NCI-H1417 treated with DMSO at 0.1 percent for 48 hours (cell line): ENCODE measurements around the gene TWSG1.
"Not testable (repeated sequence)": the region's sequence is repeated elsewhere in the genome, so short reads cannot be mapped to it uniquely, and the experiment has no call there.

Experiments used
- DNase-seq: peaks from one replicate; lab custom pipeline; 2025; lab: John Stamatoyannopoulos, UW

The TWSG1 gene

GRCh38 chr18:9426753-9427152 lies 92.2 kb downstream of the TWSG1 start:
- no peak for DNase-seq

DNA sequence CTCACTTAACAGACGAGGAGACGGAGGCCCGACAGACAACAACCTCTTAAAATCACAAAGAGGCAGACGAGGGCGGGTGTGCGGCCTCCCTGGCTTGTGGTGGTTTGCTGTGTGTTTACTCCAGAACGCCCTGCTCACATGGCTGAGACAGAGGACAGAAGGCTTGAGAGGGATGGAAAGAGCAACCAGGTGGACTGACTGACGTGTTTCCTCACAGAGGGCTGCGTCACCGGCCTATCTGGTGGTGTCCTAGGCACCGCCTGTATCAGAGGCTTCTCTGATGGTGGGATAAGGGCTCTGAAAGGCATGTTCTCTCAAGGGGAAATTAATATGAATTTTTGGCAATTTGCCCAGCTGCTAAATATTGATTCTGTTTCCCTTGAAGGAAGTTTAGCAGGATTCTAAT lies 93.7 kb downstream of the TWSG1 start:
- no peak for DNase-seq

- DNase-seq: no peak
Measured at GRCh38 chr18:9428862-9429661, 94.5 kb downstream of the TWSG1 start.

DNA sequence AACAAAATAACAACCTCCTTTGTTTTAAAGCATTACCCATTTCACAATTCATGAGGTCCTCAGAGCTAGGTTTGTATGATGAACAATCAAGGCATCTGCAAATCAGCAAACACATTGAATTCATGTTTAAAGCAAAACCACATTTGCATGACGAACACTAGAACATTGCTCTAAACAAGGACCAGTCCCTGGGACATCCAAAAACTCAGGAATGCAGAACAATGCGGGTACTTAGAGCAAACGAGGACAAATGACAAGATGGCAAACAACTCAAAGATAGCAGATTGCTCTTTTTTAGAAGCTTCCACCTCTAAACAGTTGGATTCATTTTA lies 95.1 kb downstream of the TWSG1 start:
- DNase-seq: no peak

GRCh38 chr18:9430315-9430714 lies 95.7 kb downstream of the TWSG1 start:
- DNase-seq: not testable (repeated sequence)

DNA sequence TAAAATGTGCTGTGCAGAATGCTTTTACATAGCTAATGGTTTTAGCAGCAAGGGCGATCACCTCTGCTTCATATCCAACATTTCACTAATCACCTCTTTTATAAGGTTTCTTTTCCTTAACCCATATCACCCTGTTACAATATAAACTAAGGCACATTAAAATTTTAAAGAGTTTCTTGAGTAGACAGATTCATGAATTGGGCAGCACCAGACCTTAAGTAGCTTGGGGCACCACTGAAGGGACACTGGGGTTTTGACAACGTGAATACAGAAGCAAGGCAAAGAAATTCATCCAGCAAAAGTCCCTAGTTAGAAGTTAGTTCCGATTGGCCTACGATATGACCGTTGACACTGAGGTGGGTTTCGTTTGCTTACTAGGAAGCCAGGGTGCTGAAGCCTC lies 96.7 kb downstream of the TWSG1 start:
- no peak for DNase-seq

DNA sequence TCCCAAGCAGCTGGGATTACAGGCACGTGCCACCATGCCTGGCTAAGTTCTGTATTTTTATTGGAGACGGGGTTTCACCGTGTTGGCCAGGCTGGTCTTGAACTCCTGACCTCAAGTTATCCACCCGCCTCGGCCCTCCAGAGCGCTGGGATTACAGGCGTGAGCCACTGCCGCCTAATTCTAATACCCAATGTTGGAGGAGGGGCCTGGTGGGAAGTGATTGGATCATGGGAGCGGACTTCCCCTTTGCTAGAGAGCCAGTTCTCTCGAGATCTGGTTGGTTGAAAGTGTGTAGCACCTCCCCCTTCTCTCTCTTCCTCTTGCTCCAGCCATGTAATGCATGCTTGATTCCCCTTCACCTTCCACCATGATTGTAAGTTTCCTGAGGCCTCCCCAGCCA lies 98.5 kb downstream of the TWSG1 start:
- not testable (repeated sequence) for DNase-seq

GRCh38 chr18:9433671-9434121 lies 99.1 kb downstream of the TWSG1 start:
- DNase-seq: no peak

DNA sequence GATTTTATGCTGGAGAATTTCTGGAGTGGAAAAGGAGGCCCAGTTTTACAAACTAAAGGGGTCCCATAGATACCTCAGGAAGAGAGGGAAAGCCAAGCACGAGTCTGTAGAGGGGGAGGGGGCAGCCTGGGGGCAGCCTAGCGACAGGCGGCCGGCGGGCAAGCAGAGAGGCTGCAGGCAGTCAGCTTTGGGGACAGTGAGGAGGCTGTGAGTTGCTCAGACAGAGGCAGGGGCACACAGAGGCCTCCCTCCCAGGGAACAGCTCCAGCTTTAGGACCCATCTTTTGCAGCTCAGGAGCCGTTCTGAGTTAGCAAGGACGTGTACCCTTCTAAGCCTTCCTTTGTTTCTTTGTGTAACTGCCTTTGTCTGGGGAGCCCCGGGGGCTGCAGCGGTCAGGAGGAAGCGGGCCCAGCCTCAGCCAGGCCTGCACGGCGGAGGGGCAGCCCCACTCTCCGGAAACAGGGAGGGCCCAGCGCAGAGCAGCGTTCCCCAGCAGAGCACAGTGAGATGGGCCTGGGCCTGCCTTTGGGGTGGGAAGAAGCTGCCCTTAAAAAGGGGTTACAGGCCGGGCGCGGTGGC lies 99.6 kb downstream of the TWSG1 start:
- no peak for DNase-seq

DNA sequence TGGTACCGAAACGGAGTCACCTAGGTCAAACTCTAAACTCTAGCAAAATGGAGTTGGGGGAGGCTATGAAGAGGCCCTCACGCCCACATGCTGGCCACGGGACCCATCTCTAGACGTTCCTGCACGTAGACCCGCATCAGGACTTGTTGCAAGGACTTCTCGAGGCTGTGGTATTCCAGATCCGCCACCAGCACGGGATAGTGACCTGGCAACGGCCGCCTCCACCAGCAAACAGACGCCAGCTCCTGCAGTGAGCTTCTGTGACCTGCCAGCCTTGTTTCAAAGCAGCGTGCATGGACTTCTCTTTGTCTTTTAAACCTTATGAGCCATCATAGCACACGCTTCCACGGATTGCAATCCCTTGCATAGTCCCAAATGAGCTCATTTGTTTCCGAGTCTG lies 100.5 kb downstream of the TWSG1 start:
- DNase-seq: no peak

DNA sequence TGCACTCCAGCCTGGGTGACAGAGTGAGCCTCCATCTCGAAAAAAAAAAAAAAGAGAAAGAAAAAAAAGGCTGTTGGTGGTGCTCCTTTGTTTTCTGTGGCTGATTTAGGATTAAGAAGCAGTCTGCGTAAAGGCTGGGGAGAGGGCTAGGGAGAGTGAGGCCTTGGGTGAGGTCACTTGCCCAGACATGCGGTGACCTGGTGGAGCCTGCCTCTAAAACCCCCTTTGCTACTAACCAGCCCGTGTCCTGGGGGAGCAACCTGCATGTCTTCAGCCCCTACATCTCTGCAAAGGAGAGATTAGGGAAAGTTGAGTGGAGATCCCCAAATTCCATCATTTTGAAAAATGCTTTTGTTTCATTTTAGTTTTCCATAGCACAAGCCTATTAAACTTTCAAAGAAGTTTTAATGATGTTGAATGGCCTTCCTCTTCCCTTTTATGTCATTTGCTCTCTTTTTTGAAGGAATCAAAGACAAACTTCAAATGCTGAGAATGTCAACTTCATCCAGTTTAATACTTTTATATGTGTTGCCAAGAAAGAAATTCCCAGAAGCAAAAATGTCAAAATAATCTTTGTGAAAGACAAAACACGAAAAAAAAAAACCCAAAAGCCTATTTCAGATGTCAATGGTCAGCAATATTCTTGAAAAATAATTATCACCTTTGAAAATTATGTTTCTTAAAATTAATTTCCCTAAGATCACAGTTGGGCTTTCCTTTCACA lies 101.8 kb downstream of the TWSG1 start:
- no peak for DNase-seq

DNA sequence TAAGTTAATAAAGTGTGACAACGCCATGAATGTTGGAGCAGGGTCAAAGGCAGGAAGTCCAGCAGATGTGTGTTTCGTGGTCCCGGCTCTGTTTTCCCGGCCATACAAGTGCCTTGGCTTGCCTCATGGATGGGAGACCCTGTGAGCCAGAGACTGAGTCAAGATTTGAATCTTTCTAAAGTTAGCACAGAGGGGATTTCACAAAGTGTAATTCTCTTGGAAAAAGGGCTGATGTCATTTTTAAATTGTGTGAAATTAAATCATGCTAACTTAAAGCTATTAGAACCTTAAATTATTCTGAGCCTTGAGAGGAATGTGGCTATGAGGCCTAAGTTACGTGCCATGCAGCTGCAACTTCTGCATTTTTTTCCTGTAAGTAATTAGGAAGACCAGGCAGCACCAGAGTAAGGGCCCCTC lies 102.5 kb downstream of the TWSG1 start:
- no peak for DNase-seq

DNA sequence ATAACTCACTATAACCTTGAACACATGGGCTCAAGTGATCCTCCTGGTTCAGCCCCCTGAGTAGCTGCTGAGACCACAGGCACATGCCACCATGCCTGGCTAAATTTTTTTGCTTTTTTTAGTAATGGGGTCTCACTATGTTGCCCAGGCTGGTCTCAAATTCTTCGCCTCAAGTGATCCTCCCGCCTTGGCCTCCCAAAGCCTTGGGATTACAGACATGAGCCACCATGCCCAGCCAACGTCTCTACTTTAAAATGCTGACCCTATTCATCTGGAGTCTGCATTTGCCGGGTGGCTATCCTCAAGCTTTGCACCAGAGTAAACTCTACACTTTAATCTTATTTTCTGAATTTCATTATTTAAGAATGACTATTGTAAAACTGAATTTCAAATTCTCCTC lies 103.1 kb downstream of the TWSG1 start:
- DNase-seq: no peak

DNA sequence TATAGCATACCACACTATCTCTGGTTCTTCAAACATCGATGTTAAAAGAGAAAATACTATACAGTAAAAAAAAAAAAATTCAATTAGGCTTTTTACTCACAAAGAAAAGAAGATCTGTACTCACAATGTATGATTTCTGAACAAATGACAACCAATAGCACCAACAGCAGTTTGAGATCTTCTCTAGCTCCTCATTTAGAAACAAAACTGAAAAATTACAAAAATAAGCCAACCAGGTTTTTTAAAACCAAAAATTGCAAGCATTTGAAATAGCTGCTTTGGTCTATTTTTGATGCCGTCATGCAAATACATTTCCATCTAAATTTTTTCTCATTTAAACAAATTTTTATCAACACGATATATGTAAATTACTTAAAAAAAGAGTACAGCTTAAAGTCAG lies 106.5 kb downstream of the TWSG1 start:
- DNase-seq: no peak

- no peak for DNase-seq
Measured at GRCh38 chr18:9444549-9444948, 110.0 kb downstream of the TWSG1 start.

DNA sequence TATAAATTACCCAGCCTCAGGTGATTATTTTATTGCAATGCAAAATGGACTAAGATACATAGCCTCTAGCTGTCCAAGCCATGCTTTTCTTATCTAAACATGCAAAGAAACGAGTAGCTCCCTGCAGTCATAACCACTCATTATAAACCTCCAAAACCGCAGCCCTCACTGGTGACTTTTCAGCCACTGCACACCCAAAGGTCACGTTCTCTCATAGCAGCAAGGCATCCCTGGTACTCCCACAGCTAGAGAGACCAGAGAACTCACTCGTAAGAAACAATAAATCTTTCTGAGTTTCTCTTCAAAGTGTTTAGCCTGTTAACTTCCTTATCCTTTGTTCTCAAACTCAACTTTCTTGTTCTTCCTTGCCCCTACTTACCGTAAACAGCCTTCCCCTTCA lies 112.3 kb downstream of the TWSG1 start:
- DNase-seq: no peak

- DNase-seq: no peak
Measured at GRCh38 chr18:9447334-9447733, 112.8 kb downstream of the TWSG1 start.

GRCh38 chr18:9449600-9450414 lies 115.2 kb downstream of the TWSG1 start:
- no peak for DNase-seq

DNA sequence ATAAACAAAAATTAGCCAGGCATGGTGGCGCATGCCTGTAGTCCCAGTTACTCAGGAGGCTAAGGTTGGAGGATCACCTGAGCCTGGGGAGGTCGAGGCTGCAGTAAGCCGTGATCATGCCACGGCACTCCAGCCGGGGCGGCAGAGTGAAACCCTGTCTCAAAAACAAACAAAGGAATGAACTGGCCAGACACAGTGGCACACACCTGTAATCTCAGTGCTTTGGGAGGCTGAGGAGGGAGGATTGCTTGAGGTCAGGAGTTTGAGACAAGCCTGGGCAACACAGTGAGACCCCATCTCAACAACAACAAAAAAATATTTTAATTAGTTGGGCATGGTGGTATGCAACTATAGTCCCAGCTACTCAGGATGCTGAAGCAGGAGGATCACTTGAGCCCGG lies 116.3 kb downstream of the TWSG1 start:
- not testable (repeated sequence) for DNase-seq
